Stimulated activated CD4-positive, alpha-beta T cell treated with anti-CD3 and anti-CD28 coated beads, Interleukin-15, amount 100 ng/mL, for 48 hours (primary cell): Measurements from ENCODE around the gene TMPRSS13.

Experiments
- DNase-seq, 2 donors: peaks; one replicate each; pipeline ENCODE4 v3.0.0-alpha.2; 2020; ENCODE audit warnings: low read depth in 2 of 2

TMPRSS13 gene

GRCh38 chr11:117913736-117914397 is 15.3 kb downstream of the TMPRSS13 start:
- DNase-seq, result no peak

- no peak for DNase-seq
Observed at GRCh38 chr11:117912497-117912896, 16.7 kb downstream of the TMPRSS13 start.

- DNase-seq, result no peak
Observed at GRCh38 chr11:117911694-117912093, 17.5 kb downstream of the TMPRSS13 start.

DNA sequence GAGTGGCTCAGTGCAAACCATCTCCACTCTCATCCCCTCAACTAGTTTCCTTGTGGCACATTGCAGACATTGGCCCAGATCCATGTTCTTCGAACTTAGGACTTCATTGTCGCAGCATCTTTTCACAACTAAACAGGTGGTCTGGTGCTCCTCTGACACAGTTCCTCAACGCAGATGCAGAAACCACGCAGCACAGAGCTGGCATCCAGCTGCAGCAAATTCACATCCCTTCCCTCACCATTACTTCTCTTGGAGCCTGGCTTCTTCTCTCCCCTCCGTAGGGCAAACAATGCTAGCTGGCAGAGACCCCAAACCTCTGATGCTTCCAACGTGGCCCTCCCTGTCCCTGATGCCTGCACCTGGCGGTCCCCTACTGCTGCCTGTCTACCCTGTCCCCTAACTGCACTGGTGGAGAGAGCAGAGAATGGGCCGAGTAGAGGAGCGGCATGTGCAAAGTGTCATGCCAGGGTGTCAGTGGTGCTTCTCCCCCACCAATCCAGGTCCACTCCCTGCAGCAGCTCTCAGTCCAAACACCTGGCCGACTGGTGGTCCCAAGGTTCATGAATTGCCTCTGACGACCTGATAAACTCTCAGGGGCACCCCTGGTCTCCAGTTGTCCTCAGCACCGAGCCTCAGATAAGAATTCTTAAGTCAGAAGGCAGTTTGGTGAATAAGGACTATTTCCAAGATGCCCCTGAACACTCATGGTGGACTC is 18.1 kb downstream of the TMPRSS13 start:
- DNase-seq, result no peak

GRCh38 chr11:117910525-117910924 is 18.7 kb downstream of the TMPRSS13 start:
- DNase-seq, result no peak

- no peak for DNase-seq
Observed at GRCh38 chr11:117909611-117910382, 19.4 kb downstream of the TMPRSS13 start.

DNA sequence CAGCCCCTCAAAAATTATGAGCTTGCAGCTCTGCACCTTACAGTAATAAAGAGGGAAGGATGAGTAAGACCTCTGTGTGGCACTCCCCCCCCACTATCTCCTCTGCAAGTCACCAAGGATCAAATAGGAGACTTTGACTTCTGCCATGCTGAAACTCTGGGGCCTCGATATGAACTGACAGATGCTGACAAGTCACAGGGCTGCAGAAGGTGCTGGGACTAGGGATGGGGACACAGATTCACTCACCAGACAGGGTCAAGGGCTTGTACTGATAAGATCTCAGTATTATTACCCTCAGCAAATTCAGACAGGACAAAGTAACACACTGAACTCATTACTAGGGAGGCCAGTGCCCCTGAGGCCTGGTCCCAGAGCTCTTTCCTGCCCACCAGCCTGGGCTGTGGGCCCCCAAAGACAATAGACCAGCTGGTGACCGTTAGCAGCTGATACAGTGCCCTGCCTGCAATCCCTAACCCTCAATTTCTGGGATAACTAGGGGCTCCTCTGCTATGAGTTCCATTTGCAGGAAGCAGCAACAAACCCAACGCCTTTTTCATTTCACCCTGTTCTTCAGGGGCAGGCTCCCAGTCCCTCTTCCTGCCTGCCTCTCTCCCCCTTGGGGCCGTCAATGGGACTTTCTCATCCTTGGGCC is 20.1 kb downstream of the TMPRSS13 start:
- DNase-seq, result no peak

DNA sequence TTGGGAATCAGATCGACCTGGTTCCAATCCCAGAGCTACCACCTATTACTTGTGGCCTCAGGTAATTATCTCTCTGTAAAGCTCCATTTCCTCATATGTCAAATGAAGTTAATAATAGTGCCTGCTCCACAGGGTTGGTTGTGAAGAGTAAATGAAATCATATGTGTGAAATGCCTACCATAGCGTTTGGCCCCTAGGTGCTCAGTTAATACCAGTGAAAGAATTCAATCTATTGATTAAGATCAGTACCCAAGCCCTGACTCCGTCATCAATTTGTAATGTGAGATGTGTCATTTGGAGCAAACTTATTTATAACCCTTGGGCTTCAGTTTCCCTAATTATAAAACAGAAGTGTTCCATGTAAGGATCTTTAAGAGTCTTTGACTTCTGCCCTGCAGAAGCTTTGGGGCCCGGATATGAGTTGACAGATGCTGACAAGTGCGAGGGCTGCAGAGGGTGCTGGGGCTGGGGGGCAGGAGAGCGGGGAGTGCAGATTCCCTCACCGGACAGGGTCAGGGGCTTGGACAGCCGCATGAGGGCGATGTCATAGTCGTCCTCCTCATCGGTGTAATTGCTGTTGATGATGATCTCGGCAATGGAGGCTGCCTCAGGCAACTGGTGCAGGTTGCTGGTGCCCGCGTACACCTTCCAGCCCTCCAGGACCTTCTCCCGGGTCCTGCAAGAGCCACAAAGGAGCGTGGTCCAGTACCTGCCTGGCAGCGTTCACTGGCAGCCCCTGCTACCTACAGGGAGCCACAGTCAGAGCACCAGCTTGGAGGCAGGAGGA is 20.9 kb downstream of the TMPRSS13 start:
- no peak for DNase-seq

DNA sequence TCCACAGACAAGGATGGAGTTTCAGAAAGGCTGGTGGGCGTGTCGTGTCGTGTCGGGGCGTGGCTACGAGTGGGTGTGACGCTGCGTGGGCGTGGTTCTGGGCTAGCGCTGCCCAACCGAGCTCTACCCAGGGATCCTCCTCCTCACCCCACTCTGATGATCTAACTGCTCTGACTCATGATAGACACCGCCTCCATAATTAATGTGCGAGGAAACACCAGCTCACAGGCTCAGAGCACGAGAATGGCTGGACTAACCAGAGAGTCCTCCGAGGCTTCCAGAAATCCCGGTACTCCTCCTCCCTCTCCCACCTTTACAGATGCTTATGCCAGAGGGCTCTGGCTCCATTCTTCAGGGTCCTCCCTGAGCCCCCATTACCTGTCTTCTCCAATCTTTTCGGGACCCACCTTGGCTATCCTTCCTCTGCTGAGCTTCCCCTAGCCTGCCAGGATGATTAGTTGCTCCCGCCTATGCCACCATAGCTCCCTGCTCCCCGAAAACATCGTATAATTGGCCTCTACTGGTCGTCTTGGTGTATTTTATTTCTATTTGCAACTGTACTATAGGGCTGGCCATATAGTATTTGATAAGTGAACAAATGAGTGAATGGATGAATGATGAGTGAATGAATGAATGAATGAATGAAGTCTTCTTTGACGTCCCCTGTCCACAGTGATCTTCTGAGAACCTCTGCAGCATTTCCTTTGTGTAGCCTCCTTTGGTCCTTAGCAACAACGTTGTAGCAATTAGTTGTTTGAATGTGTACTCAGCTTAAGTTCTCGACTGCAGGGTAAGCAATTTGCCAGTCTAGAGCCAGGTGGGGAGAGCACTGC is 21.7 kb downstream of the TMPRSS13 start:
- DNase-seq, result peak; percentile 70 to 72

DNA sequence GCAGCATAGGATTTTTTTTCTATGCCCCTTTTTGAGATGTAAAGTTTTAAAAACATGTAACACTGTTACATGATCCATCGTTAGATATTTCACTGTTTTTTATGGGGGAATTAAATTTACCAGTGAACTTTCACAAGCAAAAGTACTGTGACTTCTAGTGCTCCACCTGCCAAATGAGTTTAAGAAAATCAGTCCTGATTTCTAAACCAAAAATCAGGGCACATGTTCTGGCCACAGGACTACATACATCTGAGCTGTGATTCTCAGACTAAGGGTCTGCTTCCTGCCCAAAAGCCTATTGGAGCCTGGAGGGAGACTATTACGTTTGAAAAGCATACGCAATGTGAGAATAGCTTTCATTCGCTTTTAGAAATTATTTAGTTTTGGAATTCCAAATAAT is 22.5 kb downstream of the TMPRSS13 start:
- DNase-seq, result no peak

DNA sequence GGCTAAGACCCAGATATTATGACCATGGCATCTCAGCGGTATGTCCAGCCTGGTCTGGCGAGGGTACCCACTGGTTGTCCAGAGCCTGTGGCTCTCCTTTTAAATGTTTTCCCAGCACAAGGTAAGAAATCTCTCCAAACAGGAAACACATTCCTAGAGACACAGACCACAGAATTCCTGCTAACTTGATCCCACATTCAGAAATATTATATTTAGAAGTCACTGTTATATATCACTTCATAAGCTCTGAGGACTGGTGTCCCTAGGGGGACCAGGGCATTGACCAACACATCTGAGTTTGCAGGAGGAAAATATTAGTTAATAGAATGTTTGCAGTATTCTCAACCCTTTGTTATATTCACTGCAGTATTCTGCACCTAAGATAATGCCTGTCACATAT is 23.1 kb downstream of the TMPRSS13 start:
- DNase-seq, result no peak

- no peak for DNase-seq
Observed at GRCh38 chr11:117905524-117905923, 23.7 kb downstream of the TMPRSS13 start.

- no peak for DNase-seq
Observed at GRCh38 chr11:117903505-117904382, 25.5 kb downstream of the TMPRSS13 start.

DNA sequence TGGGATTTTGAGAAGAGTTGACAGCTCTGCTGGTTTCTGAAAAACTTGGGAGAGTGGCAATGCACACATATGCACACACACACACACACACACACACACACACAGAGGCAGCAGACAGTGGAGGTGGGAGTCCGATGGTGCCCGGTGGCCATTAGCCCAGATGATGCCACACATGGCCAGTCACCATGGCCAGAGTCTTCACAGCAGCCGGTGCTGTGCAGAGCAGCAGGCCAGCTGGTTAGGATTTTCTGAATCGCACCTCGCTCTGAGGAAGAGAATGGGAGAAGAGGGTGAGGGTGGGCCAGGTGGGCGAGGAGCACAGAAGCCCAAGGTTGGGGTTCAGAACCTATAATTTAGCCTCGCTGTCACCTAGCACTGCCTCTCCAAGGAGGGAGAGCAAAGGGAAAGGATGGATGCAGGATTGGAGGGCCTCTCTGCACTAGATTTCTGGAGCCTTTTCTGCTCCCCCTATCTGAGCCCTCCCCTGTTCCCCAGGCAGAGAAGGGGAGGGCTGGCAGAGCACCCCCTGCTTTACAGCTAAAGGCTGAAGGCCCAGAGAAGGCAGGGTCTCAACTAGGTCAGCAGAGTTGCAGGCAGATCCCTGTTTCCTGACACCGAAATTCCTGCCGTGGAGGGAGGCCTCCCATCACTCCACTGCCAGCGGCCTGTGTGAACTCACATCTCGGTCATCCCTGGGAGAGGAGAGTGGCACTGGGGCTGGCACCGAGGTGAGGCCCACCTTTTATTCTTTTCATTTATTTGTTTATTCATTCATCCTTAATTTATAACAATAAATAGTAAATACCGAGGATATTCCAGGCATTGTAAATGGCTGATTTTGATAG is 27.0 kb downstream of the TMPRSS13 start:
- no peak for DNase-seq

GRCh38 chr11:117901601-117902000 is 27.6 kb downstream of the TMPRSS13 start:
- DNase-seq, result no peak

DNA sequence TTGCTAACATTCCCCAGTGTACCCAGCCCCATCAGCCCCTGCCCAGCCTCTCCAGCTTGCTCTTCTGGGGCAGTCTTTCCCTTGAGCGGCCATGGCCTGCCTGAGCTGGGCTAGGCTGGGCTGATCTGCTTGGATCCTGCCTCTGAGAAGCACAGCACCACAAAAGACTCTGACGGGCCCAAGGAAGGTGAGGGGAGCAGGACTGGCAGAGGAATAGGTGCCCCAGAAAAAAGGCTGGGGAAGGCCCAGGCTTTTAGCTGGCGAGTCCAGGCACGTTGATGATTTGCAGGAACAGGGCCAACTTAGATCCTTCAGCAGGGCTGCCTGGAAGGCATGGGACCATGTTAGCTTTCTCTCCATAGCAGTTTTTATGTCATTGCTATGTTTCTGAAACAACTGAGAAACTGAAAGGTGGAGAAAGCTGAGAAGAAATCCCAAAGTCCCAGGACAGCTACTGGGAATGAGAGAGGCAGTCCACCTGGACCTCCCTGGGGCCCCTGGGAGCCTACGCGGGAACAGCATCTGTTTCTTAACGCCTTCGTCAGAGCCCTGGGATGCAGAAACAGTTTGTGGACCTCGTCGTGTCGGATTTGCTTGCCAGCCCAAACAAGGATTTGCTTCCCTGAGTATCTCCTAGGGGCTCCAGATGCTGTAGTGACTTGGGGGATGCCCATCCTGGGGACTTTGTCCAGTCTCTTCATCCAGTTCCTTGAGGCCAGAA is 28.3 kb downstream of the TMPRSS13 start:
- DNase-seq, result no peak

GRCh38 chr11:117900121-117900648 is 29.0 kb downstream of the TMPRSS13 start:
- no peak for DNase-seq

DNA sequence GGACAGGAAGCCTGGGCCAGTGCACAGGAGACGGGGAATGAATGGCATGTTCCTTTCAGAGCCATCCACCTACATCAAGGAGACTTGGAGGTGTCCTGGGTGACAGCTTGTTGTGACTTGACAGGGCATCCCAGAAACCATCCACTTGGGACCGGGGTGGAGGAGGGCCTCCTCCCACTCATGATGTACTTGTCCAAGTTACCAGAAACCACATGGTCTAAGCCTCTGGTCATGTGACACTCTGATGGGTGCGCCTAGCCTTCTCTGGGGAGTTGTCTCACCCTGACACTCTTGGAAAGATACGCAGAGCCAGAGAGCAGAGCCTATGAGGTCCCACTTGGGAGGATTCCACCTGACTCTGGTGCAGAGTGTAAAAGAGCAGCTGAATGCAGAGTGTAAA is 31.1 kb downstream of the TMPRSS13 start:
- no peak for DNase-seq
